Measurements from ENCODE around the gene FGF2. TPM values are rescaled to one million over a fixed set of nuclear protein-coding genes. Genes with fewer than 3 reads are reported as not detected.

The FGF2 gene
- total RNA-seq, 1 experiment from 2014 or later: 3.8 TPM

DNA sequence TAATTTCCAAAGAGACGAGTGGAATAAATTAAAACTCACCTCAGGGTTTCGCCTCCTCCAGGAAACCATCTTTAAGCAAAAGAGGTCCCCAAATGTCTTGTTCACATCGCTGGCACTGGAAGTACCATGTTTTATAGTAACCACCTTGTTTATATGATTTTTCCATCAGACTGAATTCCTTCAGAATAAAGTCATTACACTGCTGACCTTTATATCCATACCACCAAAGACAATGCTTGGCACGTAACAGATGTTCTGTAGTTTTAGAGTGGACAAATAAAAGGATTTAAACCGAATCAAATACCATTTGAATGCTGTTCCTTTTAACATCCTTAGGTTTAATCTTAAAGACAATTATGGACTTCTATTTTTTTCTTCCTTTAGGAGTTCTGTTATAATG is 91.1 kb downstream of the FGF2 start:
- no peak overlapping the region for H3K27ac ChIP-seq (ENCODE audit: low read depth, low read length)
- TF ChIP-seq, protein P1, sequence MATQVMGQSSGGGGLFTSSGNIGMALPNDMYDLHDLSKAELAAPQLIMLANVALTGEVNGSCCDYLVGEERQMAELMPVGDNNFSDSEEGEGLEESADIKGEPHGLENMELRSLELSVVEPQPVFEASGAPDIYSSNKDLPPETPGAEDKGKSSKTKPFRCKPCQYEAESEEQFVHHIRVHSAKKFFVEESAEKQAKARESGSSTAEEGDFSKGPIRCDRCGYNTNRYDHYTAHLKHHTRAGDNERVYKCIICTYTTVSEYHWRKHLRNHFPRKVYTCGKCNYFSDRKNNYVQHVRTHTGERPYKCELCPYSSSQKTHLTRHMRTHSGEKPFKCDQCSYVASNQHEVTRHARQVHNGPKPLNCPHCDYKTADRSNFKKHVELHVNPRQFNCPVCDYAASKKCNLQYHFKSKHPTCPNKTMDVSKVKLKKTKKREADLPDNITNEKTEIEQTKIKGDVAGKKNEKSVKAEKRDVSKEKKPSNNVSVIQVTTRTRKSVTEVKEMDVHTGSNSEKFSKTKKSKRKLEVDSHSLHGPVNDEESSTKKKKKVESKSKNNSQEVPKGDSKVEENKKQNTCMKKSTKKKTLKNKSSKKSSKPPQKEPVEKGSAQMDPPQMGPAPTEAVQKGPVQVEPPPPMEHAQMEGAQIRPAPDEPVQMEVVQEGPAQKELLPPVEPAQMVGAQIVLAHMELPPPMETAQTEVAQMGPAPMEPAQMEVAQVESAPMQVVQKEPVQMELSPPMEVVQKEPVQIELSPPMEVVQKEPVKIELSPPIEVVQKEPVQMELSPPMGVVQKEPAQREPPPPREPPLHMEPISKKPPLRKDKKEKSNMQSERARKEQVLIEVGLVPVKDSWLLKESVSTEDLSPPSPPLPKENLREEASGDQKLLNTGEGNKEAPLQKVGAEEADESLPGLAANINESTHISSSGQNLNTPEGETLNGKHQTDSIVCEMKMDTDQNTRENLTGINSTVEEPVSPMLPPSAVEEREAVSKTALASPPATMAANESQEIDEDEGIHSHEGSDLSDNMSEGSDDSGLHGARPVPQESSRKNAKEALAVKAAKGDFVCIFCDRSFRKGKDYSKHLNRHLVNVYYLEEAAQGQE (IDR thresholded peaks at IDR 0.05; ENCODE audit: low read depth): no peak
- TF ChIP-seq FOSL1 (IDR thresholded peaks at IDR 0.05; ENCODE audit: low read depth): no peak
- no peak for TF ChIP-seq TCF7L2 (IDR thresholded peaks at IDR 0.05; ENCODE audit: borderline replicate concordance, extremely low read depth, insufficient read depth, insufficient read length)
- no peak for TF ChIP-seq POLR2A (IDR thresholded peaks at IDR 0.05; ENCODE audit: borderline replicate concordance, extremely low read depth, insufficient read depth, insufficient read length)
- TF ChIP-seq RAD21 (IDR thresholded peaks at IDR 0.05; ENCODE audit: low read depth): no peak
- no peak for TF ChIP-seq SRF (IDR thresholded peaks at IDR 0.05; ENCODE audit: low read depth)
- TF ChIP-seq YY1 (IDR thresholded peaks at IDR 0.05; ENCODE audit: extremely low read depth, insufficient replicate concordance, low read depth, low read length): no peak
- TF ChIP-seq ZNF274 (IDR thresholded peaks at IDR 0.05; ENCODE audit: low read depth, low read length): no peak
- TF ChIP-seq, protein P2, sequence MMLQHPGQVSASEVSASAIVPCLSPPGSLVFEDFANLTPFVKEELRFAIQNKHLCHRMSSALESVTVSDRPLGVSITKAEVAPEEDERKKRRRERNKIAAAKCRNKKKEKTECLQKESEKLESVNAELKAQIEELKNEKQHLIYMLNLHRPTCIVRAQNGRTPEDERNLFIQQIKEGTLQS (IDR thresholded peaks at IDR 0.05): no peak
- TF ChIP-seq JUND (IDR thresholded peaks at IDR 0.05): no peak
- TF ChIP-seq CEBPB (IDR thresholded peaks at IDR 0.05; ENCODE audit: low read depth): no peak
- TF ChIP-seq EZH2 (IDR thresholded peaks at IDR 0.05): no peak
- TF ChIP-seq, protein P3, sequence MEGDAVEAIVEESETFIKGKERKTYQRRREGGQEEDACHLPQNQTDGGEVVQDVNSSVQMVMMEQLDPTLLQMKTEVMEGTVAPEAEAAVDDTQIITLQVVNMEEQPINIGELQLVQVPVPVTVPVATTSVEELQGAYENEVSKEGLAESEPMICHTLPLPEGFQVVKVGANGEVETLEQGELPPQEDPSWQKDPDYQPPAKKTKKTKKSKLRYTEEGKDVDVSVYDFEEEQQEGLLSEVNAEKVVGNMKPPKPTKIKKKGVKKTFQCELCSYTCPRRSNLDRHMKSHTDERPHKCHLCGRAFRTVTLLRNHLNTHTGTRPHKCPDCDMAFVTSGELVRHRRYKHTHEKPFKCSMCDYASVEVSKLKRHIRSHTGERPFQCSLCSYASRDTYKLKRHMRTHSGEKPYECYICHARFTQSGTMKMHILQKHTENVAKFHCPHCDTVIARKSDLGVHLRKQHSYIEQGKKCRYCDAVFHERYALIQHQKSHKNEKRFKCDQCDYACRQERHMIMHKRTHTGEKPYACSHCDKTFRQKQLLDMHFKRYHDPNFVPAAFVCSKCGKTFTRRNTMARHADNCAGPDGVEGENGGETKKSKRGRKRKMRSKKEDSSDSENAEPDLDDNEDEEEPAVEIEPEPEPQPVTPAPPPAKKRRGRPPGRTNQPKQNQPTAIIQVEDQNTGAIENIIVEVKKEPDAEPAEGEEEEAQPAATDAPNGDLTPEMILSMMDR (IDR thresholded peaks at IDR 0.05 in 2 of 3, conservative IDR thresholded peaks at IDR 0.05 in 1 of 3; ENCODE audit: borderline replicate concordance in 1 of 3, insufficient read depth in 1 of 3, low read depth in 2 of 3, low read length in 2 of 3): no peak
- no peak for TF ChIP-seq EZH2phosphoT487 (IDR thresholded peaks at IDR 0.05; ENCODE audit: borderline replicate concordance)
- TF ChIP-seq EGR1 (IDR thresholded peaks at IDR 0.05; ENCODE audit: low read depth): no peak
- TF ChIP-seq, protein P4, sequence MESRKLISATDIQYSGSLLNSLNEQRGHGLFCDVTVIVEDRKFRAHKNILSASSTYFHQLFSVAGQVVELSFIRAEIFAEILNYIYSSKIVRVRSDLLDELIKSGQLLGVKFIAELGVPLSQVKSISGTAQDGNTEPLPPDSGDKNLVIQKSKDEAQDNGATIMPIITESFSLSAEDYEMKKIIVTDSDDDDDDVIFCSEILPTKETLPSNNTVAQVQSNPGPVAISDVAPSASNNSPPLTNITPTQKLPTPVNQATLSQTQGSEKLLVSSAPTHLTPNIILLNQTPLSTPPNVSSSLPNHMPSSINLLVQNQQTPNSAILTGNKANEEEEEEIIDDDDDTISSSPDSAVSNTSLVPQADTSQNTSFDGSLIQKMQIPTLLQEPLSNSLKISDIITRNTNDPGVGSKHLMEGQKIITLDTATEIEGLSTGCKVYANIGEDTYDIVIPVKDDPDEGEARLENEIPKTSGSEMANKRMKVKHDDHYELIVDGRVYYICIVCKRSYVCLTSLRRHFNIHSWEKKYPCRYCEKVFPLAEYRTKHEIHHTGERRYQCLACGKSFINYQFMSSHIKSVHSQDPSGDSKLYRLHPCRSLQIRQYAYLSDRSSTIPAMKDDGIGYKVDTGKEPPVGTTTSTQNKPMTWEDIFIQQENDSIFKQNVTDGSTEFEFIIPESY (IDR thresholded peaks at IDR 0.05; ENCODE audit: extremely low read depth, insufficient replicate concordance, low read length): no peak
- no peak for TF ChIP-seq SIN3A (IDR thresholded peaks at IDR 0.05; ENCODE audit: low read depth)
- intact Hi-C loops (cut with micrococcal nuclease): no loop called here
- no peaks in the 10 kb centered on the region for H3K9me2 ChIP-seq (ENCODE audit: insufficient read depth)
- BruUV-seq (replicated peaks): no TSS peak
- CTCF ChIA-PET: interaction anchor here (0.7 kb wide), 1 partner anchor 160 kb away, joined by 3 read pairs; no protein-coding TSS in a partner anchor
- no peaks in the 10 kb centered on the region for H3K27me3 ChIP-seq (ENCODE audit: insufficient read depth, low read length)
- POLR2A ChIA-PET: no interaction called here
- H3K4me3 ChIP-seq (replicated peaks in 1 of 2; ENCODE audit: low read depth in 1 of 2, low read length in 2 of 2): no peak overlapping the region
- peaks cover 7 to 16% of the 10 kb centered on the region in 2 experiments for H3K4me1 ChIP-seq (ENCODE audit: control insufficient read depth in 1 of 2, insufficient read depth in 2 of 2, low read length in 2 of 2)
- H4K20me1 ChIP-seq (ENCODE audit: insufficient read depth): no peaks in the 10 kb centered on the region
- no peak overlapping the region for H2AFZ ChIP-seq (ENCODE audit: low read depth, low read length, poor library complexity, severe bottlenecking)
- H3K9me3 ChIP-seq (ENCODE audit: control insufficient read depth in 1 of 2, insufficient read depth in 1 of 2, low read depth in 1 of 2, low read length in 2 of 2): no peaks in the 10 kb centered on the region
- RAD21 ChIA-PET (ENCODE audit: low non-redundant PET in 1 of 2, low total read pairs in 2 of 2, uncharacterized antibody in 2 of 2, unreplicated experiment in 2 of 2): no interaction called here
- no peaks in the 10 kb centered on the region for H3K36me3 ChIP-seq (ENCODE audit: control insufficient read depth in 1 of 2, insufficient read depth in 2 of 2, low read length in 2 of 2)
- no peak for DNase-seq (ENCODE audit: low read depth, low spot score)
- H3K79me2 ChIP-seq (ENCODE audit: insufficient read depth, low read length): no peaks in the 10 kb centered on the region; the same call in 1 of the 2 replicates
- H3K9ac ChIP-seq (ENCODE audit: low read length): no peak overlapping the region
- no peak for ATAC-seq
- no peak overlapping the region for H3K4me2 ChIP-seq (ENCODE audit: low read length)

Measured in HCT116 (cell line).